WTC11 (cell line): ENCODE measurements around the gene SHOC2.

ENCODE experiments used
- NFATC4 ChIP-seq: fragments of 250-450 bp; sonication (Bioruptor Pico); IDR thresholded peaks from 2 replicates; pipeline ENCODE4 v1.9.0; 2021; ENCODE audit warnings: mild to moderate bottlenecking
- TF ChIP-seq, protein P1 (sequence below): fragments of 200-600 bp; IDR thresholded peaks from 2 replicates; pipeline ENCODE4 v1.8.0; 2022; ENCODE audit warnings: antibody characterized with exemption
- TF ChIP-seq, protein P2 (sequence below): fragments of 250-450 bp; sonication (Bioruptor Pico); IDR thresholded peaks from 2 replicates; pipeline ENCODE4 v1.8.0; 2021; ENCODE audit warnings: mild to moderate bottlenecking

DNA sequence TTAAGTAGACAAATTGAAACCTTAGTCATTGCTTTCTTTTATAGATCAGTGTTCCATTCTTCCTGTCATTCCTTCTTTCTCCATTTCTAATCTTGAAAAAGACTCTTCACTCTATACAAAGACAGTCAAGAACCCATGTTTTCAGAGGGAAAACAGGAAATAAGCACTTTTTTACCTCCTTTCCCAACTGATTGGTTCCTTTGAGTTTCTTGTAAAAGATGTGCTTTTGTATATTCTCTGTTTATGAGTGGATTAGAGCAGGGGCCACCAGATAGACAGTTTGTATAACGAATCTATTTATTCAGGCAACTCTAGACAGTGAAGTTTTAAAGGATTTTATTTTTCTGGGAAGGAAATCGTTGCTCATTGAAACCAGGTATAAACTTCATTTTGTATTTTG is 49.8 kb downstream of the SHOC2 start:
- no peak for TF ChIP-seq NFATC4 (CRISPR knock-in tag)
- TF ChIP-seq, protein P1, sequence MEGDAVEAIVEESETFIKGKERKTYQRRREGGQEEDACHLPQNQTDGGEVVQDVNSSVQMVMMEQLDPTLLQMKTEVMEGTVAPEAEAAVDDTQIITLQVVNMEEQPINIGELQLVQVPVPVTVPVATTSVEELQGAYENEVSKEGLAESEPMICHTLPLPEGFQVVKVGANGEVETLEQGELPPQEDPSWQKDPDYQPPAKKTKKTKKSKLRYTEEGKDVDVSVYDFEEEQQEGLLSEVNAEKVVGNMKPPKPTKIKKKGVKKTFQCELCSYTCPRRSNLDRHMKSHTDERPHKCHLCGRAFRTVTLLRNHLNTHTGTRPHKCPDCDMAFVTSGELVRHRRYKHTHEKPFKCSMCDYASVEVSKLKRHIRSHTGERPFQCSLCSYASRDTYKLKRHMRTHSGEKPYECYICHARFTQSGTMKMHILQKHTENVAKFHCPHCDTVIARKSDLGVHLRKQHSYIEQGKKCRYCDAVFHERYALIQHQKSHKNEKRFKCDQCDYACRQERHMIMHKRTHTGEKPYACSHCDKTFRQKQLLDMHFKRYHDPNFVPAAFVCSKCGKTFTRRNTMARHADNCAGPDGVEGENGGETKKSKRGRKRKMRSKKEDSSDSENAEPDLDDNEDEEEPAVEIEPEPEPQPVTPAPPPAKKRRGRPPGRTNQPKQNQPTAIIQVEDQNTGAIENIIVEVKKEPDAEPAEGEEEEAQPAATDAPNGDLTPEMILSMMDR, result no peak
- TF ChIP-seq, protein P2, sequence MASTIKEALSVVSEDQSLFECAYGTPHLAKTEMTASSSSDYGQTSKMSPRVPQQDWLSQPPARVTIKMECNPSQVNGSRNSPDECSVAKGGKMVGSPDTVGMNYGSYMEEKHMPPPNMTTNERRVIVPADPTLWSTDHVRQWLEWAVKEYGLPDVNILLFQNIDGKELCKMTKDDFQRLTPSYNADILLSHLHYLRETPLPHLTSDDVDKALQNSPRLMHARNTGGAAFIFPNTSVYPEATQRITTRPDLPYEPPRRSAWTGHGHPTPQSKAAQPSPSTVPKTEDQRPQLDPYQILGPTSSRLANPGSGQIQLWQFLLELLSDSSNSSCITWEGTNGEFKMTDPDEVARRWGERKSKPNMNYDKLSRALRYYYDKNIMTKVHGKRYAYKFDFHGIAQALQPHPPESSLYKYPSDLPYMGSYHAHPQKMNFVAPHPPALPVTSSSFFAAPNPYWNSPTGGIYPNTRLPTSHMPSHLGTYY (CRISPR knock-in tag), result no peak
